DMS53 treated with DMSO at 0.1 percent for 48 hours (cell line): ENCODE data around the gene DESI1.
"Not testable (repeated sequence)": the region's sequence is repeated elsewhere in the genome, so short reads cannot be mapped to it uniquely, and the experiment has no call there.

Source experiments
- DNase-seq: peaks from one replicate; lab custom pipeline; 2025; ENCODE audit not compliant: unreplicated experiment; lab: John Stamatoyannopoulos, UW

The DESI1 gene

DNA sequence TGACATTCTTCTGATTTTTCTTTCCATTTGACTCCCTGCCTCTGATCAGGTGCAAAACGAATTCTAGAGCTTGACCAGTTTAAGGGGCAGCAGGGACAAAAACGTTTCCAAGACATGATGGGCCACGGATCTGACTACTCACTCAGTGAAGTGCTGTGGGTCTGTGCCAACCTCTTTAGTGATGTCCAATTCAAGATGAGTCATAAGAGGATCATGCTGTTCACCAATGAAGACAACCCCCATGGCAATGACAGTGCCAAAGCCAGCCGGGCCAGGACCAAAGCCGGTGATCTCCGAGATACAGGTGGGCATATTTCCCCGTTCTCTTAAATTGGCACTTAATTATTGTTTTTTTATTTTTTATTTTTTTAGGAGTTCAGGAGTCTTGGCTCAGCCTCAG lies 15.6 kb upstream of the DESI1 start:
- peak; percentile 9 for DNase-seq

DNA sequence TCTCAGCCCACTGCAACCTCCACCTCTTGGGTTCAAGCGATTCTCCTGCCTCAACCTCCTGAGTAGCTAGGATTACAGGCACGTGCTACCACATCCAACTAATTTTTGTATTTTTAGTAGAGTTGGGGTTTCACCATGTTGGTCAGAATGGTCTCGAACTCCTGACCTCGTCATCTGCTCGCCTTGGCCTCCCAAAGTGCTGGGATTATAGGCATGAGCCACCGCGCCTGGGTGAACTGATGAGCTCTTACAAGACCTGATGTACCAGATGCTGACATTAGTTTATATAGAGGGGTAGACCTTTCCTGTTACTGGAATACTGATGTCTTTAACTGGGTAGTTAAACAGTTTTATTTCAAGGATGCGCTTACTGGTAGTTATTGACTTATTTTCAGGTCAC lies 13.8 kb upstream of the DESI1 start:
- not testable (repeated sequence) for DNase-seq

DNA sequence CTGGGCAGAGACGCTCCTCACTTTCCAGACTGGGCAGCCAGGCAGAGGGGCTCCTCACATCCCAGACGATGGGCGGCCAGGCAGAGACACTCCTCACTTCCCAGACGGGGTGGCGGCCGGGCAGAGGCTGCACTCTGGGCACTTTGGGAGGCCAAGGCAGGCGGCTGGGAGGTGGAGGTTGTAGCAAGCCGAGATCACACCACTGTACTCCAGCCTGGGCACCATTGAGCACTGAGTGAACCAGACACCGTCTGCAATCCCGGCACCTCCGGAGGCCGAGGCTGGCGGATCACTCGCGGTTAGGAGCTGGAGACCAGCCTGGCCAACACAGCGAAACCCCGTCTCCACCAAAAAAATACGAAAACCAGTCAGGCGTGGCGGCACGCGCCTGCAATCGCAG lies 10.8 kb upstream of the DESI1 start:
- DNase-seq, result not testable (repeated sequence)

DNA sequence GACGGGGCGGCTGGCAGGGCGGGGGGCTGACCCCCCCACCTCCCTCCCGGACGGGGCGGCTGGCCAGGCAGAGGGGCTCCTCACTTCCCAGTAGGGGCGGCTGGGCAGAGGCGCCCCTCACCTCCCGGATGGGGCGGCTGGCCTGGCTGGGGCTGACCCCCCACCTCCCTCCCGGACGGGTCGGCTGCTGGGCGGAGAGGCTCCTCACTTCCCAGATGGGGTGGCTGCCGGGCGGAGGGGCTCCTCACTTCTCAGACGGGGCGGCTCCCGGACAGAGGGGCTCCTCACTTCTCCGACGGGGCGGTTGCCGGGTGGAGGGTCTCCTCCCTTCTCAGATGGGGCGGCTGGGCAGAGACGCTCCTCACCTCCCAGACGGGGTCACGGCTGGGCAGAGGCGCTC lies 10.3 kb upstream of the DESI1 start:
- DNase-seq, result not testable (repeated sequence)

DNA sequence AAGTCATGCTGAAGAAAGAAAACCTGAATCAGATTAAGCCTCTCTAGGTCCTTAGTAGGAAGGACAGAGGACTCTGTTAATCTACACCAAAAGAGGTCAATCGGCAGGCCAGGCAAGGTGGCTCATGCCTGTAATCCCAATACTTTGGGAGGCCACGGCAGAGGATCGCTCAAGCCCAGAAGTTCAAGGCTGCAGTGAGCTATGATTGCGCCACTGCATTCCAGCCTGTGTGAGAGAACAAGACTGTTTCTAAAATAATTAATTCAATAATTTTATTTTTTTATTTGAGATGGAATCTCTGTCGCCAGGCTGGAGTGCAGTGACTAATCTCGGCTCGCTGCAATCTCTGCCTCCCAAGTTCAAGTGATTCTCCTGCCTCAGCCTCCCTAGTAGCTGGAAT lies 4.7 kb upstream of the DESI1 start:
- DNase-seq, result no peak

DNA sequence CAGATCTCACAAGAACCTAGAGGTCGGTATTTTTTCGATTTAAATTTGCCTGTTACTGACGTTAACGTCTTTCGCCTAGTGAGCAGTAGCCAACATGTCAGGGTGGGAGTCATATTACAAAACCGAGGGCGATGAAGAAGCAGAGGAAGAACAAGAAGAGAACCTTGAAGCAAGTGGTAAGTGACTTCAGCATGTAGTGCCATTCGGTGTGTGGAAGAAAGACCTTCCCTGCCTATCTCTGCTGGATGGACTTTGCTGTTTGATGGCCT lies 1.0 kb upstream of the DESI1 start:
- no peak for DNase-seq

DNA sequence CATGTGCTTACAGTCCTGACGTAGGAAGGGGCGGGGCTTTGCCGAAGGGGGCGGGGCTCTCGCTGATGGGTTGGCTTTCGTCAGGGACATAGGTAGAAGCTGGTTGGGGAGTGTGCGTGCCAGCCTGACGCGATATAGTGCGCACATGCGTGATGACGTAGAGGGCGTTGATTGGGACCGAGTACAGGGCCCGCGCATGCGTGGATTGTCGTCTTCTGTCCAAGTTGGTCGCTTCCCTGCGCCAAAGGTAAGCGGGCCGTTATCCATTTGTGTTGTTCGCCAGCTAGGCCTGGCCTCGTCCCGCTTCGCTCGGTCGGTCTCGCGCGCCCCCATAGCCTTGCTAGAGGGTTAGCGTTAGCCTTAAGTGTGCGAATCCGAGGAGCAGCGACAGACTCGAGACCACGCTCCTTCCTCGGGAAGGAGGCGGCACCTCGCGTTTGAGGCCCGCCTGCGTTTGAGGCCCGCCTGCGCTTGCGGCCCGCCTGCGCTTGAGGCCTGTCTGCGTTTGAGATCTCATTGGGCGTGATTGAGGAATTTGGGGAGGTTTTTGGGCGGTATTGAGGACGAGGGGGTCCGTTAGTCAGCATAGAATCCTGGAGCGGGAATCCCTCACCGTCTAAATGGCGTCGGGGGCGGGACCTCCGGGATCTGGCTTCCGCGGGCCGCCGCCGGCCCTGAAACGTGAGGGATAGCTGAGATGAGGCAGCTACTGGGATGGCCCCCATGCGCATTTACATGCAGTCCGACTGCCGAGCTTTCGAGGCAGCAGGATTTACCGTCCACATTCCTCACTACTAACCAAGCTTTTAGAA lies 462 bp upstream of the DESI1 start, which contains the start of gene XRCC6:
Gene XRCC6, plus strand, starts transcription at position 197 of the 812 bp plus-strand sequence. CDS start 710 bp downstream, outside the sequence.
- DNase-seq, result peak; percentile 93

DNA sequence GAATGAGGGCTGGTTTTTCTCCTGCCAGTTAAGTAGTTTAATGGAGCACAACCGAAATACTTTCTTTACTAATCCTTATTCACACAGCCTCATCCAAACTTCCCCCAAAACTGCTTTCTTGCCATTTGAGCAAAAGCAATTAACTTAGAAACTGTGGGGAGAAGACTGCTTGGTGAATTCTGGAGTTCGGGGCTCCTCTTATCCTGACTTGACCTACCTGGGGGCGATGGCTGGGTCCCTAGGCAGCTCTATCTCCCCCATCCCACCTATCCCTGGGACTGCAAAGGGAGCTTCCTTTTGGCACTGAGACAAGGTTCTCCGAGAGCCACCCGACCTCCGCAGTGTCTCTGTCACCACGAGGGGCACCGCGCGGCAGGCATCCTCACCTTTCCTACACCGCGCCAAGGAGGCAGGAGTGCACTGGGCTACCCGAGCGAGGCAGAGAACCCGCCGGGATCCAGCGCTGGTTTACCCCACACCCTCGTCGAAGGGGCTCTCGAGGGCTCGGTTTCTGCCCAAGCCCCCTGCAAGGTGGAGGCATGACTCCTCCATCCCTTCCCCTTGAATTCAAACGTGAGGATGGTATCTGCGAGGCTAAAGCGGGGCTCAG lies 759 bp downstream of the DESI1 start:
- no peak for DNase-seq

DNA sequence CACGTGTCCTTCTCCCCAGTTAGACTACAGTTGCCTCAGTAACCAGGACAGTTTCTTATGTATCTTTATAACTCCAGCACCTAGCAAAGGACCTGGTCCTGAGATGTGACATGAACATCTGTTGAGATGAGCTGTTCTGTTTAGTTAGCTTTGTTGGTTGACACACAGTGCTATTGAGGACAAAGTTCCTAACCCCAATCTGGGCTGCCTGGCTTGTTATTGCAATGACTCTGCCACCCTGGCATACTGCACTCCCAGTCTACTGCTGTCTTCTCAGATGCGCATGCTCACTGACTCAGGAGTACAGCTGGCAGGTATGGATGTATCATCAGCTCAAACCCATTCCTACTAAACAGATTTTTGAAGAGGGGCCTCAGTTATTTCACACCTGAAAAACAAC lies 7.4 kb downstream of the DESI1 start:
- DNase-seq, result no peak

DNA sequence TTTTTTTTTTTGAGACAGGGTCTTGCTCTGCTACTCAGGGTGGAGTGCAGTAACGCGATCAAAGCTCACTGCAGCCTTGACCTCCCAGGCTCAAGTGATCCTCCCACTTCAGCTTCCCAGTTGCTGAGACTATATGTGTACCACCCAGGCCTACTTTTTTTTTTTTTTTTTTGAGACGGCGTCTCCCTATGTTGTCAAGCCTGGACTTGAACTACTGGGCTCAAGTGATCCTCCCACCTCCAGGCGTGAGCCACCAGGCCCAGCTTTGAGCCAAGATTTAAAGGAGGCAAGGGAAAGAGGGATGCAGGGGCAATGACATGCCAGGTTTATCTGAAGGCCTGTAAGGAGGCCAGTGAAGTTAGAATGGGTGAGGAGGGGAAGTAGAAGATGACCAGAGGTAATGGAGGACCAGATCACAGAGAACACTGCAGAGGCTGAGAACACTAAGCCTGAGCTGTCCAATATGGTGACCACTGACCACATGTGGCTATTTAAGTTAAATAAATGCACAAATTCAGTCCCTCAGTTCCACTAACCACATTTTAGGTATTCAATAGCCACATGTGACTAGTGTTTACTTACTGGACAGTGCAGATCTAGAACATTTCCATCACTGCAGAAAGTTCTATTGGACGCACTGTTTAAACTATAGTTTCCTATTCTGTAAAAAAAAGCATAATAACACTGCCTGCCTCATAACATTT lies 8.1 kb downstream of the DESI1 start:
- no peak for DNase-seq

DNA sequence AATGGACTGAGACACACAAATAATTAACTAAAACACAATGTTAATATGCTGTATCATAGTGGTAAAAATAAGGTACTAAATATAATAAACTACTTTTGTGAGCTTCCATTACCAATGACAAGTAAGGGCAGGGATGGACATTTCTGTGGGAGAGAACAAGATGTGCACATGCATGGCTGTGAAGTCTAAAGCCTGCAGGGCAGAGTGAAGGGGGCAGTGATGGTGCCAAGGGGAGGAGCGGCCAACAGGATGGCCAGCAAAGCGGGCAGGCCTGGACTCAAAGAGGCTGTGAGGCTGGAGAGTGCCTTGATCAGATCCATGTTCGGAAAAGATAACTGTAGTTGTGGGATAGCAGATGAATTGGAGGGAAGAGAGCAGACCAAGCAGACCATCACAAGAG lies 12.5 kb downstream of the DESI1 start:
- DNase-seq, result no peak

DNA sequence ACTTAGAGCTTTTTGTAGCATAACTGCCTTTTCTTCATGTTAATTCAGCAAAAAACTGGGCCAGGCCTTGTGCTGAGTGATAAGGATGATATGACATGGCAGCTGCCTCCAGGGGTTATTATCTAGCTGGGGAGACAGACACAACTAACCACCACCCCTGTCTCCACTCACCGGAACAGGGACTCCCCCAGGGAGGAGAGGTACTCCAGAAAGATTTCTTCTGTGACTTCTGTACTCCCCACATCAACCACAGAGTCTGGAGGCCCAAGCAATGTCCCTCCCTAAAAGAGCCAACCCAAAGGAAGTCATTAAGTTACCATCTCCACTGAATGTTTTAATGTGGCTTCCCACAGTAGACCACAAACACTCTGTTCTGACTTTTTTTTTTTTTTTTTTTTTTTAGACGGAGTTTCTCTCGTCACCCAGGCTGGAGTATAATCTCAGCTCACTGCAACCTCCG lies 16.9 kb downstream of the DESI1 start:
- DNase-seq, result no peak

DNA sequence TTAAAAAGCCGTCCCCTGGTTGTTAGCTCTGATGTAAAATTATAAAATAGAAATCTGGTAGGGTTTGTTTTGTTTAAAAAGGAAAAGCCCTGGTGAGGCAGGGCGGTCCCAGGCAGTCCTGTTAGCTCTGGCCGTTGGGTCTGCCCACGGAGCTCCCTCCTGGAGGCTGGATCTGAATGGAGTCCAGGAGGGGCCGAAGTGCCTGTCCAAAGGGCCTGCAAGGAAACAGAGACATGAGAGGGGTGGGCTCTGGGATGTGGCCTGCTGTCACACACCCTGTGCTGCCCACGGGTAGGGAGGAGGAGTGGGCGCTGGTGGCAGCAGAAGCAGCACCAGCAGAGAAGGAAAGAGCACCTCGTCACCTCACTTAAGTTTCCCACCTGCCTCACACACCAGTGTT lies 19.9 kb downstream of the DESI1 start:
- DNase-seq, result no peak

DNA sequence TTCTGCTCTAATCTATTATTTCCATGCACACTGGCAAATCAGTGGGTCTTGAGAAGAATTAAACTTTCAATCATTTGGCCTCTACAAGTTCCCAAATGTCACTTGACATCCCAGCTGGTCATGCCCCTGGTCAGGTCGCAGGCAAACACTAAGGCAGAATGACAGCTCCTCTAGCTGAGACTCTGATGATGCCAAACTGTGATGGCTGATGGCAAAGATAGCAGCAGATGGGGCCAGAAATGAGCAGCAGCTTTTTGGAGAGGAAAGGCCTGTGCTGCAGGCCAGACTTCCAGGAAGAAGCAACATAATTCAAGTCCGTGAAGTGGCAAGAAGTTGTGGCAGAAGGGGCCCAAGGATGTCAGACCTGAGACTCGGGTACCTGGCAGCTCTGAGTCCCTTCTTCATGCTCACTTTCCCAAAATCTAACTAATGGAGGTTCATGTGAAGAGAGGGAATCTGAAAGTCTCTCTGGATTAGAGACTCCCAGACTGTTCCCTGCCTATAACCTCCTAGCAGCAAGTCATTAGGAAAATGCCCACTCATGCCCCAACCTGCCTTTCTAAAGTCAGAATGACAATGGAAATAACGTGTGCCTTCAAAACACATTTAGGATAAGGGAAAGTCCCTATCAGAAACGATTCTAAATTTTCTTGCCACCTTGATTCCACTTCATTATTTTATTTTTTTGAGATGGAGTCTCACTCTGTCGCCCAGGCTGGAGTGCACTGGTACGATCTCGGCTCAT lies 21.8 kb downstream of the DESI1 start:
- no peak for DNase-seq

DNA sequence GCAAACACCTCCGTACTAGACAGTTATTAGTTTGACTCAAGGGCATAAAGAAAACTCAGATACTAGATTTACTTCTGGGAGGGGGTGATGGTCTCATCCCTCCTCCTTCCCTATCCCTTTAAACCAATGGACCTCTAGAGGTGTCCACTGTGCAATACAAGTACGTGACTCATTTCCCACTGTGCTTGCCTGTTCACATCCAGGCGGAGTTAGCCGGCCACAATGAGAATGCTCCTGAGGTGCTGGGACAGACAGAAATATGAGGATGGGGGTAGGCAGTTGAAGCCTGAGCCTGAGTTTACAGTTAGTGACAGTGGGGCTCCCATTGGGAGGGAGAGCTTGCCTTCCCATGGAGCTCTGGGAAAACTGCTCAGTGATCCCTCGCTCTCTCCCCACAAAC lies 22.8 kb downstream of the DESI1 start:
- DNase-seq, result no peak

DNA sequence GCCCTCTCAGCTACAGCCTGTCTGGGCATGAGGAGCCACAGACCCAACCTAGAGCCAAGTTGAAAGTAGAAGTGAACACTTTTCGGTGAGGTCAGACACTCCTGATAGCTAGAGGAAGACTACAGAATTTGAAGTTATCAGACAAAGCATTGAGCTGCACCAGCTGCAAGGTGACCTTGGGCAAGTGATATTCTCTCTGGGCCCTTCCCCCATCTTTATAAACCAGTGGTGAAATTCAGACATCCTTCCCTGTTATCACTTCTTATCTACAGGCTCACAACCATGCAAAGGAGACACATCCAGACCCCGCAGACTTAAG lies 23.2 kb downstream of the DESI1 start:
- no peak for DNase-seq

DNA sequence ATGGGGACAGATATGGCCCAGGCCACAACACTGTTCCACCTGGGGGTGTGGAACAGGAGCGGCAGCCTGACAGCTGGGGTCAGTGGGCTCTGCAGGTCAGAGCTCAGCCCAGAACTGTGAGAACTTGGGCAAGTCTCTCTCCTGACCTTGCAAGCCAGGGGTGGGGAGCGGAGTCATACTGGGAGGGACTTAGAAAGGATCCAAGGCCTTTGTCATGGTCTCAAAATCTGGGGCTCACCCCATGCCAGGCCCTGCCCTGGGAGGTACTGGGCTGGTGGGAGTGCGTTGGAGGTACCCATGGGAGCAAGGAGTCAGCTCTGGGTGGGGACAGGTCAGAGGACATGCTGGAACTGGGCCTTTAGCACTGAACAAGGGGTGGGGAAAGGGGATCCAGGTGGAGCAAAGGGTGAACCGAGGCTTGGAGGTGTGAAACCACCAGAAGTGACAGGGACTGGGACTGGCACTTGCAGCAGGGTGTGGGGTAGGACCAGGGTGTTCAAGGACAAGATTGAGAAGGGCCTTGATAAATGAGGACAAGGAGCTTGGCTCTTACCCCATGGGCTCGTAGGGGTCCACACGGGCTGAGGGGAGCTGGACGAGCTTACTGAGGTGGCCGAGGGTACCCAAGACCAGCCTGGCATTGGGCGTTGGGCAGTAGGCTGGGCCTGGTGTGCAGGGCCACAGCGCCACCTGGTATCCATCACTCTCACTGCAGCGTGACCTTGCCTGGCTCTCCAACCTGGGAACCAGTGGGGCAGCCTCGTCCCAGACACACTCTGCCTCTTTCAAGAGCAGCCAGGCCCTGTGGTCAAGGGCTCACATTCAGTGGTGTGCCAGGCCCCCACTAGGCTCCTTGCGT lies 23.8 kb downstream of the DESI1 start:
- DNase-seq, result peak; percentile 26

DNA sequence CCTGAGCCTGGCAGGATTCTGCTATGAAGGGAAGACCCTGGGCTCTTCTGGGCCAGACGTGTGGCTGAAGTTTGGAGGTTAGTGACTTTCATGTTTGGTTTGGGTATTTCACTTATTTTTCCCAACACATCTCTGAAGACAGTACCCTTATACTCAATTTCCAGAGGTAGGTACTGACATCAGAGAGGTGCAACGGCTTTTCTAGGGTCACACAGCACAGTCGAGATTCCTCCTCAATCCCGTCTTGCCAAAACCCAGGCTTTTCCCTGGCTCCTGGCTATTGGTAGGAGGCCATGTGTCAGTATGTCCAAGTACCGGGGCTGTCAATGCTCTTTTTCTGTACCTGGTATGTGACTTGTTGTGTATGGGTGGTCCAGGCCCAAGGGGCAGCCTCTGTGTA lies 25.1 kb downstream of the DESI1 start:
- no peak for DNase-seq

DNA sequence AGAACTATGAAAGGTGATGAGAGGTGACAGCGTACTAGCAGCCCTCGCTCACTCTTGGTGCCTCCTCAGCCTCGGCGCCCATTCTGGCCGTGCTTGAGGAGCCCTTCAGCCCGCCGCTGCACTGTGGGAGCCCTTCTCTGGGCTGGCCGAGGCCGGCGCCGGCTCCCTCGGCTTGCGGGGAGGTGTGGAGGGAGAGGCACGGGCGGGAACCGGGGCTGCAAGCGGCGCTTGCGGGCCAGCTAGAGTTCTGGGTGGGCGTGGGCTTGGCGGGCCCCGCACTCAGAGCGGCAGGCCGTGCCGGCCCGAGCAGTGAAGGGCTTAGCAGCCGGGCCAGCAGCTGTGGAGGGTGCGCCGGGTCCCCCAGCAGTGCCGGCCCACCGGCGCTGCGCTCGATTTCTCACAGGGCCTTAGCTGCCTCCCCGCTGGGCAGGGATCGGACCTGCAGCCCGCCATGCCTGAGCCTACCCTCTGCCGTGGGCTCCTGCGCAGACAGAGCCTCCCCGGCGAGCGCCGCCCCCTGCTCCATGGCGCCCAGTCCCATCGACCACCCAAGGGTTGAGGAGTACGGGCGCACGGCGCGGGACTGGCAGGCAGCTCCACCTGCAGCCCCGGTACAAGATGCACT lies 27.4 kb downstream of the DESI1 start:
- DNase-seq, result not testable (repeated sequence)
